A673 (cell line): Measurements from ENCODE around the gene KCNRG. TPM values are rescaled to one million over a fixed set of nuclear protein-coding genes. Genes with fewer than 3 reads are reported as not detected.

Source experiments
- BruUV-seq: library from RNA; stranded (reverse); fragments of 400-500 nt; replicated peaks from 2 replicates; lab custom pipeline; 2021; lab: Mats Ljungman, UMichigan
- CTCF ChIA-PET: fragments of 300-600 bp; sonication (Branson Sonifier 250); formaldehyde crosslinking; loops from one replicate; lab custom pipeline; 2022; ENCODE audit warnings: antibody characterized with exemption; lab: Charles Lee
- POLR2A ChIA-PET: fragments of 300-600 bp; sonication (Branson Sonifier 250); formaldehyde crosslinking; loops from one replicate; lab custom pipeline; 2022; ENCODE audit warnings: antibody characterized with exemption; ENCODE audit not compliant: low non-redundant PET; lab: Charles Lee
- DNase-seq: peaks from one replicate; pipeline ENCODE4 v3.0.0-alpha.2; 2015; ENCODE audit warnings: low spot score
- H3K27ac ChIP-seq: fragments of 200-600 bp; sonication (generic); 2 replicates; pipeline ENCODE4 v1.5.1; 2016; ENCODE audit warnings: mixed run types, low read depth, mild to moderate bottlenecking, mixed read lengths, antibody characterized with exemption, low read length; ENCODE audit not compliant: poor library complexity, severe bottlenecking
- H3K27me3 ChIP-seq: fragments of 200-600 bp; sonication (generic); replicated peaks from 2 replicates; pipeline ENCODE4 v1.6.1; 2017; ENCODE audit warnings: mixed run types, low read depth, mild to moderate bottlenecking, mixed read lengths, antibody characterized with exemption, low read length; ENCODE audit not compliant: insufficient read depth, poor library complexity
- H3K36me3 ChIP-seq: fragments of 200-600 bp; sonication (generic); 2 replicates; pipeline ENCODE4 v1.6.1; 2016; ENCODE audit warnings: mixed run types, mild to moderate bottlenecking, mixed read lengths, antibody characterized with exemption, low read length; ENCODE audit not compliant: insufficient read depth, poor library complexity, severe bottlenecking
- H3K4me1 ChIP-seq: fragments of 200-600 bp; sonication (generic); 2 replicates; pipeline ENCODE4 v1.6.1; 2017; ENCODE audit warnings: mixed run types, mild to moderate bottlenecking, mixed read lengths, antibody characterized with exemption, low read length; ENCODE audit not compliant: insufficient read depth, poor library complexity, severe bottlenecking
- H3K4me3 ChIP-seq: fragments of 200-600 bp; sonication (generic); 2 replicates; pipeline ENCODE4 v1.5.1; 2016; ENCODE audit warnings: low read depth, mixed run types, mild to moderate bottlenecking, mixed read lengths, low read length; ENCODE audit not compliant: poor library complexity, severe bottlenecking
- H3K9me3 ChIP-seq: fragments of 200-600 bp; sonication (generic); 2 replicates; pipeline ENCODE4 v1.6.1; 2016; ENCODE audit warnings: mixed run types, low read depth, mild to moderate bottlenecking, mixed read lengths, antibody characterized with exemption, low read length; ENCODE audit not compliant: poor library complexity, severe bottlenecking
- CTCF ChIP-seq: fragments of 300-800, 200-600 bp; sonication (generic); conservative IDR thresholded peaks from 2 replicates; pipeline ENCODE4 v1.5.1; 2017; ENCODE audit warnings: low read depth, mild to moderate bottlenecking, antibody characterized with exemption, low read length, moderate library complexity, mixed read lengths
- EZH2 ChIP-seq: fragments of 200-600 bp; sonication (generic); IDR thresholded peaks from 2 replicates; pipeline ENCODE4 v1.6.1; 2017; ENCODE audit warnings: borderline replicate concordance, low read depth, mild to moderate bottlenecking, mixed read lengths, antibody characterized with exemption, low read length; ENCODE audit not compliant: poor library complexity, severe bottlenecking
- intact Hi-C: fragments of 100-400 bp; cut with micrococcal nuclease; formaldehyde crosslinking; loops from one replicate; pipeline ENCODE4 v1.10.0; 2022; ENCODE audit not compliant: unreplicated experiment
- total RNA-seq: library from RNA; stranded (reverse); gene quantifications from 2 replicates; pipeline ENCODE4 v1.2.3, GENCODE V29; 2021

KCNRG gene
- total RNA-seq, 1 experiment from 2014 or later, result 2.1 TPM

GRCh38 chr13:49996161-49996915 lies 18.9 kb upstream of the KCNRG start:
- no TSS peak for BruUV-seq
- Histone ChIP-seq H3K27ac (peak overlapping the region; percentile 94), H3K4me3 (peak overlapping the region; percentile 81), H3K36me3 (peaks cover 27% of the 10 kb centered on the region), H3K27me3 (no peaks in the 10 kb centered on the region), H3K4me1 (peaks cover 23% of the 10 kb centered on the region), H3K9me3 (no peaks in the 10 kb centered on the region)
- POLR2A ChIA-PET, result interaction anchor here (1.1 kb wide), 1 partner anchor 10 kb away, joined by 3 read pairs; no protein-coding TSS in a partner anchor
- CTCF ChIA-PET, result interaction anchor here (0.6 to 1.5 kb wide), 4 partner anchors 20 to 714 kb away, joined by 5 to 7 read pairs (median 6); partner anchors contain the start of gene SPRYD7
- DNase-seq, result peak; percentile 96
- TF ChIP-seq EZH2 (no peak), CTCF (no peak)
- intact Hi-C loops, result loop anchor here (2.0 to 5.0 kb wide), 2 partner anchors 86 to 536 kb away; no protein-coding TSS in a partner anchor

GRCh38 chr13:49996951-49997895 lies 18.0 kb upstream of the KCNRG start, which contains the start of gene TRIM13:
TSS of gene TRIM13 (plus strand) at chr13:49997042. CDS start at chr13:50011941, 14,899 bp downstream.
- Histone ChIP-seq H3K36me3 (peaks cover 27% of the 10 kb centered on the region), H3K4me3 (peak within 1 kb of the TSS; percentile 98), H3K27me3 (no peaks in the 10 kb centered on the region), H3K27ac (peak within 1 kb of the TSS; percentile 98), H3K9me3 (no peaks in the 10 kb centered on the region), H3K4me1 (peaks cover 23% of the 10 kb centered on the region)
- CTCF ChIA-PET, result interaction anchor here (0.5 to 1.6 kb wide), 9 partner anchors 21 to 915 kb away, joined by 3 to 10 read pairs (median 6); partner anchors contain the start of gene SPRYD7
- intact Hi-C loops, result loop anchor here (2.0 to 5.0 kb wide), 2 partner anchors 86 to 535 kb away; no protein-coding TSS in a partner anchor
- TF ChIP-seq CTCF (peak; percentile 93), EZH2 (no peak)
- peak; percentile 92 for DNase-seq
- POLR2A ChIA-PET, result interaction anchor here (0.6 to 1.1 kb wide), 3 partner anchors 9 to 352 kb away, joined by 3 read pairs; no protein-coding TSS in a partner anchor
- TSS peak; percentile 42 for BruUV-seq

- Histone ChIP-seq H3K27ac (peak overlapping the region; percentile 98), H3K4me3 (peak overlapping the region; percentile 98), H3K4me1 (peaks cover 23% of the 10 kb centered on the region), H3K27me3 (no peaks in the 10 kb centered on the region), H3K9me3 (no peaks in the 10 kb centered on the region), H3K36me3 (peaks cover 27% of the 10 kb centered on the region)
- BruUV-seq, result no TSS peak
- ChIA-PET CTCF (interaction anchor here (0.5 to 1.6 kb wide), 8 partner anchors 21 to 914 kb away, joined by 3 to 10 read pairs (median 6); partner anchors contain the start of gene SPRYD7), POLR2A (interaction anchor here (0.6 to 0.7 kb wide), 2 partner anchors 16 to 353 kb away, joined by 3 read pairs; no protein-coding TSS in a partner anchor)
- no peak for TF ChIP-seq EZH2
- DNase-seq, result no peak
- intact Hi-C loops, result loop anchor here (2.0 to 5.0 kb wide), 2 partner anchors 85 to 534 kb away; no protein-coding TSS in a partner anchor
Observed at GRCh38 chr13:49997955-49998354, 17.3 kb upstream of the KCNRG start.
